Activated CD8-positive, alpha-beta memory T cell treated with anti-CD3 and anti-CD28 coated beads for 24 hours (primary cell): Measurements from ENCODE around the gene TMEM235.
"Not testable (repeated sequence)": the region's sequence is repeated elsewhere in the genome, so short reads cannot be mapped to it uniquely, and the experiment has no call there.

Experiments
- DNase-seq: peaks from one replicate; pipeline ENCODE4 v3.0.0-alpha.2; 2020

TMEM235 gene

GRCh38 chr17:78219396-78220150 lies 11.9 kb upstream of the TMEM235 start:
- no peak for DNase-seq

- no peak for DNase-seq
These were observed 8.4 kb upstream of the TMEM235 start for GRCh38 chr17:78223061-78223460.

- DNase-seq = no peak
These were observed 7.7 kb upstream of the TMEM235 start for GRCh38 chr17:78223765-78224164.

- no peak for DNase-seq
These were observed 7.0 kb upstream of the TMEM235 start for GRCh38 chr17:78224231-78225087.

GRCh38 chr17:78225088-78225865 lies 6.2 kb upstream of the TMEM235 start:
- no peak for DNase-seq

- DNase-seq = no peak
These were observed 5.2 kb upstream of the TMEM235 start for GRCh38 chr17:78226055-78226758.

GRCh38 chr17:78226759-78227454 lies 4.5 kb upstream of the TMEM235 start:
- DNase-seq = no peak

- no peak for DNase-seq
These were observed 3.9 kb upstream of the TMEM235 start for GRCh38 chr17:78227455-78227916.

GRCh38 chr17:78228176-78228575 lies 3.3 kb upstream of the TMEM235 start:
- no peak for DNase-seq

GRCh38 chr17:78230252-78230962 lies 1.0 kb upstream of the TMEM235 start:
- no peak for DNase-seq

GRCh38 chr17:78231991-78232858 lies 794 bp downstream of the TMEM235 start:
- DNase-seq = no peak

- DNase-seq = no peak
These were observed 1.4 kb downstream of the TMEM235 start for GRCh38 chr17:78232859-78233173.

- no peak for DNase-seq
These were observed 2.2 kb downstream of the TMEM235 start for GRCh38 chr17:78233678-78234077.

GRCh38 chr17:78234261-78234865 lies 2.9 kb downstream of the TMEM235 start:
- DNase-seq = no peak

- DNase-seq = not testable (repeated sequence)
These were observed 3.6 kb downstream of the TMEM235 start for GRCh38 chr17:78235022-78235421.

- DNase-seq = no peak
These were observed 4.5 kb downstream of the TMEM235 start for GRCh38 chr17:78235885-78236284.

- no peak for DNase-seq
These were observed 5.1 kb downstream of the TMEM235 start for GRCh38 chr17:78236362-78237127.

GRCh38 chr17:78237401-78238012 lies 6.1 kb downstream of the TMEM235 start:
- no peak for DNase-seq
